Tibial artery (tissue), 4 donors: ENCODE data around the gene SEC11A.
"Not testable (repeated sequence)": the region's sequence is repeated elsewhere in the genome, so short reads cannot be mapped to it uniquely, and the experiment has no call there.

ENCODE experiments used
- DNase-seq, 2 donors: peaks; one replicate each; pipeline ENCODE4 v3.0.0-alpha.2; 2019
- H3K27ac ChIP-seq, 2 donors: fragments of 200-600 bp; sonication (generic) in 1 of 2; 1 replicate in 1 of 2; 2 replicates in 1 of 2; pipeline ENCODE4 v1.5.1; 2018 to 2019; ENCODE audit warnings: mild to moderate bottlenecking in 1 of 2
- H3K27me3 ChIP-seq, 2 donors: fragments of 200-600 bp; sonication (generic) in 1 of 2; one replicate each; pipeline versions ENCODE4 v1.5.1 to v1.6.0; 2016 to 2019
- H3K36me3 ChIP-seq, 3 donors: fragments of 200-600 bp; sonication (generic) in 2 of 3; one replicate each; pipeline ENCODE4 v1.5.1; 2016 to 2019; ENCODE audit warnings: mild to moderate bottlenecking in 2 of 3
- H3K4me1 ChIP-seq, 4 donors: fragments of 200-600 bp; sonication (generic) in 2 of 4; 1 replicate in 3 of 4; 2 replicates in 1 of 4; pipeline ENCODE4 v1.5.1; 2016 to 2019
- H3K4me3 ChIP-seq, 2 donors: fragments of 200-600 bp; sonication (generic) in 1 of 2; 1 replicate in 1 of 2; 2 replicates in 1 of 2; pipeline ENCODE4 v1.5.1; 2018 to 2019; ENCODE audit warnings: mild to moderate bottlenecking in 2 of 2
- H3K9me3 ChIP-seq, 3 donors: fragments of 200-600 bp; sonication (generic) in 1 of 3; one replicate each; pipeline ENCODE4 v1.5.1; 2016 to 2019
- CTCF ChIP-seq, 2 experiments: fragments of 200-600 bp in 1 of 2; fragments of 450-650 bp in 1 of 2; IDR thresholded peaks; one replicate each; pipeline ENCODE4 v1.5.1; 2017 to 2019; ENCODE audit warnings: antibody characterized with exemption in 2 of 2, mild to moderate bottlenecking in 1 of 2, moderate library complexity in 1 of 2
- intact Hi-C: fragments of 100-400 bp; cut with DNase I; formaldehyde crosslinking; loops from one replicate; pipeline ENCODE4 v1.15.0; 2023; ENCODE audit warnings: low total_unique reads

SEC11A gene

GRCh38 chr15:84752195-84752594 is 36.3 kb upstream of the SEC11A start:
- peak overlapping the region; percentile 53 to 100 for H3K27ac ChIP-seq
- TF ChIP-seq CTCF (IDR thresholded peaks at IDR 0.05), result no peak
- no peaks in the 10 kb centered on the region for H3K36me3 ChIP-seq
- intact Hi-C loops, result no loop called here
- peaks cover 0 to 74% (median 45%) of the 10 kb centered on the region in 4 donors for H3K4me1 ChIP-seq
- peak overlapping the region in 1 of 2 donors; percentile 7 for H3K4me3 ChIP-seq
- no peaks in the 10 kb centered on the region for H3K9me3 ChIP-seq
- no peak for DNase-seq
- no peaks in the 10 kb centered on the region for H3K27me3 ChIP-seq

GRCh38 chr15:84751721-84752120 is 35.8 kb upstream of the SEC11A start:
- H3K4me3 ChIP-seq, DNase-seq, intact Hi-C loops, H3K9me3 ChIP-seq, H3K27me3 ChIP-seq, H3K36me3 ChIP-seq: not testable (repeated sequence)
- Histone ChIP-seq H3K27ac (peak overlapping the region in 1 of 2 donors; percentile 100), H3K4me1 (peaks cover 0 to 74% (median 49%) of the 10 kb centered on the region in 4 donors)

- intact Hi-C loops, result no loop called here
- no peaks in the 10 kb centered on the region for H3K36me3 ChIP-seq
- peaks cover 0 to 74% (median 52%) of the 10 kb centered on the region in 4 donors for H3K4me1 ChIP-seq
- H3K4me3 ChIP-seq, result peak overlapping the region; percentile 89 to 93
- no peak for DNase-seq
- no peaks in the 10 kb centered on the region for H3K9me3 ChIP-seq
- no peaks in the 10 kb centered on the region for H3K27me3 ChIP-seq
- TF ChIP-seq CTCF (IDR thresholded peaks at IDR 0.05), result no peak
- peak overlapping the region in 1 of 2 donors; percentile 100 for H3K27ac ChIP-seq
Observed at GRCh38 chr15:84750583-84751092, 34.7 kb upstream of the SEC11A start.

GRCh38 chr15:84749111-84749991 is 33.4 kb upstream of the SEC11A start:
- TF ChIP-seq CTCF (IDR thresholded peaks at IDR 0.05), result no peak
- no peaks in the 10 kb centered on the region for H3K27me3 ChIP-seq
- DNase-seq, result peak; percentile 38 to 66
- H3K4me3 ChIP-seq, result peak overlapping the region; percentile 89 to 93
- no peaks in the 10 kb centered on the region for H3K36me3 ChIP-seq
- intact Hi-C loops, result loop anchor here (2.0 to 5.0 kb wide), 2 partner anchors 33 to 92 kb away; partner anchors contain the start of genes NMB and SEC11A
- peaks cover 0 to 73% (median 50%) of the 10 kb centered on the region in 4 donors for H3K4me1 ChIP-seq
- H3K9me3 ChIP-seq, result no peaks in the 10 kb centered on the region
- H3K27ac ChIP-seq, result peak overlapping the region; percentile 96 to 100

GRCh38 chr15:84748274-84749110 is 32.6 kb upstream of the SEC11A start, which contains the start of gene ZNF592:
Gene ZNF592, plus strand, starts transcription at chr15:84748592. Its CDS starts 34,084 bp downstream, at chr15:84782676.
- Histone ChIP-seq H3K4me1 (peaks cover 0 to 65% (median 45%) of the 10 kb centered on the region in 4 donors), H3K9me3 (no peaks in the 10 kb centered on the region), H3K36me3 (no peaks in the 10 kb centered on the region), H3K27me3 (no peaks in the 10 kb centered on the region), H3K27ac (peak within 1 kb of the TSS; percentile 96 to 100), H3K4me3 (peak within 1 kb of the TSS; percentile 89 to 93)
- peak in 1 of 2 experiments; percentile 84 for TF ChIP-seq CTCF (IDR thresholded peaks at IDR 0.05)
- DNase-seq, result peak; percentile 76 to 93
- intact Hi-C loops, result loop anchor here (2.0 to 5.0 kb wide), 2 partner anchors 32 to 91 kb away; partner anchors contain the start of genes NMB and SEC11A
